IMR-90 (cell line): ENCODE results near the gene CES4A.

Experiments
- BHLHE40 ChIP-seq: fragments of 150-350 bp; IDR thresholded peaks from 2 replicates; pipeline ENCODE4 v1.6.1; 2016; ENCODE audit warnings: mild to moderate bottlenecking, low read depth, low read length
- CEBPB ChIP-seq: IDR thresholded peaks from 2 replicates; pipeline ENCODE4 v1.6.1; 2012; ENCODE audit warnings: low read depth, low read length, improper control_type of control experiment
- CHD1 ChIP-seq: IDR thresholded peaks from 2 replicates; pipeline ENCODE4 v1.6.1; 2012; ENCODE audit warnings: low read depth, low read length, improper control_type of control experiment
- MAFK ChIP-seq: IDR thresholded peaks from 2 replicates; pipeline ENCODE4 v1.6.1; 2012; ENCODE audit warnings: low read depth, low read length, improper control_type of control experiment
- MAZ ChIP-seq: IDR thresholded peaks from 2 replicates; pipeline ENCODE4 v1.6.1; 2012; ENCODE audit warnings: low read depth, mild to moderate bottlenecking, low read length, improper control_type of control experiment, moderate library complexity, borderline replicate concordance
- NFE2L2 ChIP-seq: fragments of 150-350 bp; IDR thresholded peaks from 2 replicates; pipeline ENCODE4 v1.6.1; 2016; ENCODE audit warnings: low read depth, mild to moderate bottlenecking, low read length
- POLR2A ChIP-seq: IDR thresholded peaks from 2 replicates; pipeline ENCODE4 v1.6.1; 2012; ENCODE audit warnings: mild to moderate bottlenecking, low read depth, low read length
- RAD21 ChIP-seq: IDR thresholded peaks from 2 replicates; pipeline ENCODE4 v1.6.1; 2012; ENCODE audit warnings: low read length, improper control_type of control experiment
- RCOR1 ChIP-seq: IDR thresholded peaks from 2 replicates; pipeline ENCODE4 v1.6.1; 2012; ENCODE audit warnings: mild to moderate bottlenecking, low read length, improper control_type of control experiment; ENCODE audit not compliant: insufficient replicate concordance
- RFX5 ChIP-seq: IDR thresholded peaks from 2 replicates; pipeline ENCODE4 v1.8.0; 2012; ENCODE audit warnings: low read depth, mild to moderate bottlenecking, low read length, moderate library complexity
- SMC3 ChIP-seq: fragments of 150-350 bp; IDR thresholded peaks from 2 replicates; pipeline ENCODE4 v1.6.1; 2016; ENCODE audit warnings: low read depth, mild to moderate bottlenecking, antibody characterized with exemption, low read length, moderate library complexity
- TF ChIP-seq, protein P1 (sequence below): conservative IDR thresholded peaks from 2 replicates; pipeline ENCODE4 v1.5.1; 2012; ENCODE audit warnings: mild to moderate bottlenecking, low read depth, low read length, improper control_type of control experiment
- TF ChIP-seq, protein P2 (sequence below): fragments of 150-350 bp; IDR thresholded peaks from 2 replicates; pipeline ENCODE4 v1.6.1; 2016; ENCODE audit warnings: low read depth, mild to moderate bottlenecking, low read length, moderate library complexity, borderline replicate concordance
- TF ChIP-seq, protein P3 (sequence below): fragments of 150-350 bp; IDR thresholded peaks from 2 replicates; pipeline ENCODE4 v1.6.1; 2017; ENCODE audit warnings: mild to moderate bottlenecking, antibody characterized with exemption, low read length, low read depth

DNA sequence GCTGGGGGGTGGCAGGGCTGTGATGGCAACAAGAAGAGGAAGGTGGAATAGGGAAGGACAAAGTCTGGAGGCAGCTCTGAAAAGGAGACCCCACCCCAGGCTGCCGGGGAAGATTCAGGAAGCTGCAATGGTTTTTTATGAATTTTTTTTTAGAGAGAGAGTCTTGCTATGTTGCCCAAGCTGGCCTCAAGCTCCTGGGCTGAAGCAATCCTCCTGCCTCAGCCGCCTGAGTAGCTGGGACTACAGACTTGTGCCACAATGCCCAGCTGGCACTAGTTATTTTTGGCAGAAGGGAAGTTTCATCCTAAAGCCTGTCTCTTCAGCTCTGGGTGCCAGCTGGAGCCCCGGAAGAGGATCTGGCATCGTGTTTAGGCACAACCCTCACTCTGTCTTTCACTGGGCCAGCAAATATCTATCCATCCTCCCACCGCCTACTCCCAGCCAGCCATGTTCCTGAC lies 28.7 kb upstream of the CES4A start:
- TF ChIP-seq, protein P1, sequence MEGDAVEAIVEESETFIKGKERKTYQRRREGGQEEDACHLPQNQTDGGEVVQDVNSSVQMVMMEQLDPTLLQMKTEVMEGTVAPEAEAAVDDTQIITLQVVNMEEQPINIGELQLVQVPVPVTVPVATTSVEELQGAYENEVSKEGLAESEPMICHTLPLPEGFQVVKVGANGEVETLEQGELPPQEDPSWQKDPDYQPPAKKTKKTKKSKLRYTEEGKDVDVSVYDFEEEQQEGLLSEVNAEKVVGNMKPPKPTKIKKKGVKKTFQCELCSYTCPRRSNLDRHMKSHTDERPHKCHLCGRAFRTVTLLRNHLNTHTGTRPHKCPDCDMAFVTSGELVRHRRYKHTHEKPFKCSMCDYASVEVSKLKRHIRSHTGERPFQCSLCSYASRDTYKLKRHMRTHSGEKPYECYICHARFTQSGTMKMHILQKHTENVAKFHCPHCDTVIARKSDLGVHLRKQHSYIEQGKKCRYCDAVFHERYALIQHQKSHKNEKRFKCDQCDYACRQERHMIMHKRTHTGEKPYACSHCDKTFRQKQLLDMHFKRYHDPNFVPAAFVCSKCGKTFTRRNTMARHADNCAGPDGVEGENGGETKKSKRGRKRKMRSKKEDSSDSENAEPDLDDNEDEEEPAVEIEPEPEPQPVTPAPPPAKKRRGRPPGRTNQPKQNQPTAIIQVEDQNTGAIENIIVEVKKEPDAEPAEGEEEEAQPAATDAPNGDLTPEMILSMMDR, result no peak
- TF ChIP-seq POLR2A (no peak), BHLHE40 (no peak), RFX5 (no peak), CEBPB (no peak), CHD1 (no peak), SMC3 (no peak), MAFK (no peak), RAD21 (no peak), MAZ (no peak), RCOR1 (no peak), NFE2L2 (no peak)
- TF ChIP-seq, protein P2, sequence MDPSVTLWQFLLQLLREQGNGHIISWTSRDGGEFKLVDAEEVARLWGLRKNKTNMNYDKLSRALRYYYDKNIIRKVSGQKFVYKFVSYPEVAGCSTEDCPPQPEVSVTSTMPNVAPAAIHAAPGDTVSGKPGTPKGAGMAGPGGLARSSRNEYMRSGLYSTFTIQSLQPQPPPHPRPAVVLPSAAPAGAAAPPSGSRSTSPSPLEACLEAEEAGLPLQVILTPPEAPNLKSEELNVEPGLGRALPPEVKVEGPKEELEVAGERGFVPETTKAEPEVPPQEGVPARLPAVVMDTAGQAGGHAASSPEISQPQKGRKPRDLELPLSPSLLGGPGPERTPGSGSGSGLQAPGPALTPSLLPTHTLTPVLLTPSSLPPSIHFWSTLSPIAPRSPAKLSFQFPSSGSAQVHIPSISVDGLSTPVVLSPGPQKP, result no peak
- TF ChIP-seq, protein P3, sequence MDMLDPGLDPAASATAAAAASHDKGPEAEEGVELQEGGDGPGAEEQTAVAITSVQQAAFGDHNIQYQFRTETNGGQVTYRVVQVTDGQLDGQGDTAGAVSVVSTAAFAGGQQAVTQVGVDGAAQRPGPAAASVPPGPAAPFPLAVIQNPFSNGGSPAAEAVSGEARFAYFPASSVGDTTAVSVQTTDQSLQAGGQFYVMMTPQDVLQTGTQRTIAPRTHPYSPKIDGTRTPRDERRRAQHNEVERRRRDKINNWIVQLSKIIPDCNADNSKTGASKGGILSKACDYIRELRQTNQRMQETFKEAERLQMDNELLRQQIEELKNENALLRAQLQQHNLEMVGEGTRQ, result no peak
